ENCODE data around the gene VPS16. TPM values are rescaled to one million over a fixed set of nuclear protein-coding genes. Genes with fewer than 3 reads are reported as not detected.
A peak's percentile ranks its signal among the peaks of the same experiment; 100 is the strongest.

Gene VPS16
- total RNA-seq, 2 experiments from 2014 or later = 38.2 to 40.6 TPM

- H3K27me3 ChIP-seq (ENCODE audit: control insufficient read depth in 1 of 2, insufficient read depth in 2 of 2, low read length in 2 of 2) = peaks cover 0 to 3% of the 10 kb centered on the region in 2 experiments
- no peak for TF ChIP-seq CTCF (IDR thresholded peaks at IDR 0.05)
- DNase-seq (peak in 2 of 14 experiments; percentile 13 to 32), ATAC-seq (ENCODE audit: poor library complexity) (no peak)
- ChIA-PET CTCF (no interaction called here), POLR2A (interaction anchor here (0.9 kb wide), 1 partner anchor 26 kb away, joined by 3 read pairs; no protein-coding TSS in a partner anchor)
- Mint-ChIP-seq H3K4me3 (peak overlapping the region; percentile 87), H3K4me1 (ENCODE audit: low read depth) (peaks cover 52% of the 10 kb centered on the region), H3K27ac (peak overlapping the region; percentile 15), H3K9me3 (no peaks in the 10 kb centered on the region), H3K36me3 (ENCODE audit: low read depth) (peaks cover 23% of the 10 kb centered on the region), H3K27me3 (no peaks in the 10 kb centered on the region)
- H3K9me3 ChIP-seq (ENCODE audit: control insufficient read depth in 1 of 2, insufficient read depth in 1 of 2, low read length in 2 of 2) = no peaks in the 10 kb centered on the region
- H3K27ac ChIP-seq (ENCODE audit: low read depth in 1 of 2, low read length in 2 of 2) = no peak overlapping the region
- H3K4me3 ChIP-seq (ENCODE audit: low read length) = peak overlapping the region; percentile 91
- H3K36me3 ChIP-seq (ENCODE audit: insufficient read depth, low read length) = peaks cover 2% of the 10 kb centered on the region
- intact Hi-C loops (cut with DNase I, micrococcal nuclease) = loop anchor here (5.0 to 10.0 kb wide), 6 partner anchors 108 to 350 kb away; partner anchors contain the start of genes GNRH2 (in 1 of the 2), IDH3B (in 1 of the 2) and MRPS26 (in 1 of the 2)
- peaks cover 46% of the 10 kb centered on the region for H3K4me1 ChIP-seq (ENCODE audit: insufficient read depth, low read length)
Measured at GRCh38 chr20:2874456-2874855, 33.9 kb downstream of the VPS16 start.

- intact Hi-C loops (cut with DNase I, micrococcal nuclease) = loop anchor here in 1 of 2 experiments (10.0 kb wide), 2 partner anchors 169 to 351 kb away; partner anchors contain the start of genes GNRH2 and MRPS26
- ChIA-PET POLR2A (no interaction called here), CTCF (no interaction called here)
- peak overlapping the region; percentile 87 for H3K4me3 Mint-ChIP-seq
- peaks cover 0 to 3% of the 10 kb centered on the region in 2 experiments for H3K27me3 ChIP-seq (ENCODE audit: control insufficient read depth in 1 of 2, insufficient read depth in 2 of 2, low read length in 2 of 2)
- H3K36me3 Mint-ChIP-seq (ENCODE audit: low read depth) = peaks cover 23% of the 10 kb centered on the region
- H3K36me3 ChIP-seq (ENCODE audit: insufficient read depth, low read length) = peaks cover 4% of the 10 kb centered on the region
- no peaks in the 10 kb centered on the region for H3K9me3 ChIP-seq (ENCODE audit: control insufficient read depth in 1 of 2, insufficient read depth in 1 of 2, low read length in 2 of 2)
- no peak overlapping the region for H3K4me3 ChIP-seq (ENCODE audit: low read length)
- H3K27ac Mint-ChIP-seq = peak overlapping the region; percentile 16
- H3K4me1 Mint-ChIP-seq (ENCODE audit: low read depth) = peaks cover 61% of the 10 kb centered on the region
- no peak for TF ChIP-seq CTCF (IDR thresholded peaks at IDR 0.05)
- H3K9me3 Mint-ChIP-seq = no peaks in the 10 kb centered on the region
- H3K27ac ChIP-seq (ENCODE audit: low read depth in 1 of 2, low read length in 2 of 2) = no peak overlapping the region
- no peaks in the 10 kb centered on the region for H3K27me3 Mint-ChIP-seq
- DNase-seq = no peak
- no peak for ATAC-seq (ENCODE audit: poor library complexity)
- H3K4me1 ChIP-seq (ENCODE audit: insufficient read depth, low read length) = peaks cover 50% of the 10 kb centered on the region
Measured at GRCh38 chr20:2875690-2876203, 35.2 kb downstream of the VPS16 start.

GRCh38 chr20:2878515-2878914 is 38.0 kb downstream of the VPS16 start:
- Mint-ChIP-seq H3K27ac (no peak overlapping the region), H3K4me1 (ENCODE audit: low read depth) (peaks cover 55% of the 10 kb centered on the region), H3K9me3 (no peaks in the 10 kb centered on the region), H3K36me3 (ENCODE audit: low read depth) (peaks cover 22% of the 10 kb centered on the region), H3K27me3 (no peaks in the 10 kb centered on the region), H3K4me3 (no peak overlapping the region)
- intact Hi-C loops (cut with DNase I, micrococcal nuclease) = loop anchor here in 1 of 2 experiments (10.0 kb wide), 2 partner anchors 166 to 354 kb away; partner anchors contain the start of genes GNRH2 and MRPS26
- no peaks in the 10 kb centered on the region for H3K27me3 ChIP-seq (ENCODE audit: control insufficient read depth in 1 of 2, insufficient read depth in 2 of 2, low read length in 2 of 2)
- H3K4me3 ChIP-seq (ENCODE audit: low read length) = no peak overlapping the region
- peaks cover 37% of the 10 kb centered on the region for H3K4me1 ChIP-seq (ENCODE audit: insufficient read depth, low read length)
- DNase-seq (no peak), ATAC-seq (ENCODE audit: poor library complexity) (no peak)
- H3K9me3 ChIP-seq (ENCODE audit: control insufficient read depth in 1 of 2, insufficient read depth in 1 of 2, low read length in 2 of 2) = no peaks in the 10 kb centered on the region
- CTCF ChIA-PET = no interaction called here
- H3K36me3 ChIP-seq (ENCODE audit: insufficient read depth, low read length) = peaks cover 4% of the 10 kb centered on the region
- TF ChIP-seq CTCF (IDR thresholded peaks at IDR 0.05) = no peak
- POLR2A ChIA-PET = no interaction called here
- H3K27ac ChIP-seq (ENCODE audit: low read depth in 1 of 2, low read length in 2 of 2) = no peak overlapping the region
